GM18526 (cell line): Measurements from ENCODE around the gene CDH23.

Experiments used
- POLR2A ChIP-seq: IDR thresholded peaks from 3 replicates; pipeline ENCODE4 v1.6.1; 2011; ENCODE audit not compliant: insufficient read length; ENCODE audit errors: extremely low read depth

Gene CDH23

DNA sequence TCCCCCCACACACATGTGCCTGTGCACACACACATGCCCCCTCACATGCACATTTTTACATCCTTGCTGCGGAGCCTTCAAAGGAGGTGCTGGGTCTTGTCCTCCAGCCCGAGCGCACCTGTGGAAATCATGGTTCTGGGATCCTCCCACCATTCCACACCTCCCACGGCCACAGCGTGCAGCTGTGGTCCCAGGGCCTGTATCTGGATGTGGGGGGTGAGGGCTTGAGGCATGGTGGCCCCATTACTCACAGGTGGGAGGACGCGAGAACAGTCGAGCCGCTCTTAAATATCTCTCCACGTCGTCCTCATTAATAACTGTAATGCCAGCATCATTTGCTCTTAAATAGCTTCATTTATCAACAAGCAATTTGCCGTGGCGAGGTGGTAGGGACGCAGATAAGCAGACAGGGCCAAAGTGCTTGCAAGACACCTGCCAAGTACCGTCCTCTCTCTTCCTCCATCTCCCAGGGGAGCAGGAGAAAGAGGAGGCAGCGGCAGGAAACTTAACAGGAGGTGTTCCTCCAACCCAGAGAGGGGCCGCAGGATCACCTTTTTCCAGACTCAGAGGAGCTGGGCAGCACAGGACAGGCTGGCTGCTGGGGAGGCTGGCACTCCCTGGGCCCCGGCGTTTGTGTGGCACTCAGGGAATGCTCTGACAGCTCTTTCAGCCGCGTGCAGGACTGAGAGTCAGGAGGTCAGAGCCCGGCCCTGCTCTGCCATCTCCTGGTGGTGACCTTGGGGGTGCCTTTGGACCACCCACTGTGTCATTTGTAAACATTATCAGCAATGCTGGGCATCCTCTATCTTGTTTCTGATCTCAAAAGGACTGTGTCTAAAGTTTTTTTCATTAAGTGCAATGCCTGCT is 87.4 kb downstream of the CDH23 start:
- no peak for TF ChIP-seq POLR2A

DNA sequence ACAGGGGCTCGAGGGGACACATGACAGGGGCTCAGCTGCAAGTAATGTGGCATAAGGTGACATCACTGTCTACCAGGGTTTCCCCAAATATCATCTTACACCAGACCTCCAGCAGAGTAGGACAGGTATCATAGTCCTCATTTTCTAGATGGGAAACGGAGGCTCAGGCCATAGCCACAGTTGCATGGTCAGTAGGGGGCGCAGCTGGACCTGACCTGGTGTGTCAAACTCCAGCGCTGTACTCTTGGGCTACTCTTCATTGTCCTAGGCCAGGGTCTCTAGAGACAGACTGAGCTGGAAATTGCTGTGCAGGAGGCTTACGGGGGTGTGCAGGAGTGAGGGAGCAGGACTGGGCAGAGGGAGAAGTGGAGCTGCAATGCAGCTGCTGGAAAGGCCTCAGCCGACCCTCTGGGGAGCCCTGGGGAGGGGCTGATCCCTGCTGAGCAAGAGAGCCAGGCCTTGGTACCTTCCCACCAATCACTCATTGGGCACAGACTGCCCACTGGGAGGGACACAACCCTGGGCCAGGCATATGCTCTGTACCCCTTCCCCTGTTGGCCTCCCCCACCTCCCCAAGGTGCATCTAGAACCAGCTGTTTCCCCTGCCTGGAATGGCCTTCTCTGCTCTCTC is 89.9 kb downstream of the CDH23 start:
- TF ChIP-seq POLR2A = no peak

DNA sequence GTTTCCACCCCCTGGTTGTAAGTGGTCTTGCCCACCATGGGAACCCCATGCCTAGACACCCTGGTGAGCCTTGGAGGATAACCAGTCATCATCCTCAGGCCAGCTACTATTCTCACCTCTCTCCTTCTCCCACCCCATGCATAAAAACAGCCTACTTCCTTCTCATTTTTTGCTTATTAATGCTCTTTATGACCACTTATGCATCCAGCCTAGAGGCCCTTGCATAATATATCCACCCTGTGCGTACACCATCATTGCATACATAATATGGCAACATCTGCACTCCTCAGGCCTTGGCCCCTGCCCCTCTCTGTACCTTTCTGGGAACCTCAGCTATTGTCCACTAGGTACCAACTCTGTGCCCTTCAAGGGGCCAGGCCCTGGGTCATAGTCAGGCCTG is 91.0 kb downstream of the CDH23 start:
- TF ChIP-seq POLR2A = no peak

DNA sequence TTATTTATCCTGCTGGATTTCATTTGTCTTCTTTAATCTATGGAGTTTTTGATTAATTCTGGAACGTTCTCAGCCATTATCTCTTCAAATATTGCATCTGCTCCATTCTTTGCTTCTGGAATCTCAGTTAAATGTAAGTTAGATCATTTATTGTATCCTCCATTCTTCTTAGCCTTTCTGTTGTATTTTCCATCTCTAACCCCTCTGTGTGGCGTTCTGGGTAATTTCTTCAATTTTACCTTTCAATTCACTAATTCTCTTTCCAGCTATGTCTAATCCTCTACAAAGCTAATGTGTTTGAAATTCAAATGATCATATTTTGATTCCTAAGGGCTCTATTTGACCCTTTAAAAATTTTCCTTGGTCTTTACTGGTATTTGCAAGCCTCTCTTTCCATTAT is 92.4 kb downstream of the CDH23 start:
- TF ChIP-seq POLR2A = no peak

DNA sequence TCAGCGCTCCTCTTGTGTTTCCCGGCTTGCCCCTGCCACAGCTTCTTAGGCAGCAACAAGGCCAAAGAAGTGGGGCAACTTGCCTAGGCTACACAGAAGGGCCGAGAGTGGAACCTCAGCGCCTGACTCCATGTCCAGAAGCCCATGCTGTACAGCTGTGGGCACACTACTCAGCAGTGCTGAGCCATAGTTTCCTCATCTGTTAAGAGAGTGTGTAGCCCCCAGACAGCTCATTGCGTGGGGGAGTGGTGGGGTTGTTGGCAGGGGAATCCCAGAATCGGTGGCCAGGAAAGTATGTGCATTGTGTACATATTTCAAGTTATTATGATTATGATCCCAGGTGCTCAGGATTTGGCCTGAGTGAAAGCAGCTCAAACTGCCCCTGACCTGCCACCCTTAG is 96.2 kb downstream of the CDH23 start:
- no peak for TF ChIP-seq POLR2A

DNA sequence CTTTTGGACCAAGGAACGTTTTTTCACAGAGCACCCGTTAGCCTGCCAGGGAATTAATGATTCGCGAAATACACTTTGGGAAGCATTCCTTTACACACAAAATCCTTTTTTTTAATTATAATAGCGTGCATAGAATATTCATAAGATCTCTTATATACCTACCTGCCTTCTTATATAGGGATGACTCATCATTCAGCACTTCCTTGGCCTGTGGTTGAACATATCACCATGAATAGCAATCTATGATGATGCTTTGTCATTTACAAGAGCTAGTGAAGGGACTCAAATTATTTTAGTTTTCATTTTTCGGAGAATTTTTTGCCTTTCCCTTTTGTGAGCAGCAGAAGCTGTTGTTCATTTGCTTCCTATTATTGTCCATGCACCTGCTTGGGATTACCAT is 97.0 kb downstream of the CDH23 start:
- TF ChIP-seq POLR2A = no peak

DNA sequence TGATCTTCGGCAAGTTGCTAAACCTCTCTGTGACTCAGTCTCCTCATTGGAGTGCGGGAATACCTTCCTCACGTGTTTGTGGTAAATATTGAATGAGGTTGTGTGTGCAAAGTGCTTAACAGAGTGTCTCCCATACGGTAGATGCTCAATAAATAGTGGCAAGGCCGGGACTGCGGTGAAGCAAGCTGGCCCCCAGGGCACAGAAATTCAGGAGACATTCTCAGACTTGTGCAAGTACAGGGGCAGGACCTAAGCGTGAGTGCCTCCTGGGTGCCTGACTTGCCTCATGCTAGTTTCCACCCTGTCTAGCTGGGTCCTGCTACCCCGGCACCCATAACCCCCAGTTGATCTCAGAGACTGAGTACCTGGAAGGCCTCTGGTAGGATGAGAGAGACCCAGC is 97.8 kb downstream of the CDH23 start:
- no peak for TF ChIP-seq POLR2A

DNA sequence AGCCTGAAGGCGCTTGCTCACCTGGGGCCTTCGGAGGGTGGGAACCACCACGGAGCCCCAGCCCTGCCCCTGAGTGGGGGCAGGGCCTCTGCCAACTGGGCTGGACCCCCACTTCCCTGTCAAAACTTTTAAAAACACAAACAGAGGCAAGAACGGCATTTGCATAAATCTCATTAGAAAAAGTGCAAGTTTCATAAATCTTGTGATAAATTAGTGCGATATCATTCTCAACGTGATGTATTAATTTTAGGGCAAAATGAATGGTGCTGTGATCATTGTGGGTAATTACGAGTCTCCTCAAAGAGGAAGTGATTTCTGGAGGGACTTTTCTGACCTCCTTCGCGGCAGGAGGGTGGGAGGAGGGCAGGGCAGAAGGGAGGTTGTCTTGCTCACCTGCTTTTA is 98.3 kb downstream of the CDH23 start:
- TF ChIP-seq POLR2A = no peak

DNA sequence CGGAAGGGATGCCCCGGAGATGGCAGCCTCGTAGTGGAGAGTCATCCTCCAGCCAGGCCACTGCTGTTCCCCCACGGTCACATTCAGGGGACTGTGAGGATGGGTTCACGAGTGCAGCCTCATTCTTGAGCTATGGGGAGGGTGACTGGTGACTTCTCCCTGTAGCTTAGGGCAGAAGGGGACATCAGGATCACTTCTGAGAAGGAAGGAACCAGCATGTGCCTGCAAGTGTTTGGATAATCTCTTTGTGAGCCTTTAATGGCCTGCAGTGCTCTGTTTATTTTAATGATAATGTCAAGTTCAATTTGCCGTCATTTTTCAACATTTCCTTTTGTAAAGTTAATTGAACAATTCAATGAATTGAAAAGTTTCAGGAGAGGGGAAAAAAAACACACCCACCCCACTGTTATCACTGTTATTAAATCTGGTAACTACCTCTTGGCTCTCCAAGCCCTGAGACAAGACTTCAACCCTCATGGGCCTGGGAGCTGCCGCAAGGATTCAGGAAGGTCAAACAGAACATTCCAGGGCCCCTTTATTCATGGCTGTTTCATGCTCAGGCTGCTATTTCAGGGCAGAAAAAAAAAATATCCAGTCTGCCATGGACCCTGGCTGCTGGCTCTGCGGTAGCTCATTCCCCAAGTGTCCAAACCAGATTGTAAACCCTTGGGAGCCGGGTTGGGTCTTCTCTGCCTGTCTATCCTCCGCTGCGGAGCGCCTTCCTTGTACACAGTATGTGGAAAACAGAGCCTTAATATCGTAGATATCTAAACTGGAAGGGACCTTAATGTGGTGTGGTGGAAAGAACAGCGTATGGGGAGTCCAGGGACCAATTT is 100.4 kb downstream of the CDH23 start:
- TF ChIP-seq POLR2A = no peak

DNA sequence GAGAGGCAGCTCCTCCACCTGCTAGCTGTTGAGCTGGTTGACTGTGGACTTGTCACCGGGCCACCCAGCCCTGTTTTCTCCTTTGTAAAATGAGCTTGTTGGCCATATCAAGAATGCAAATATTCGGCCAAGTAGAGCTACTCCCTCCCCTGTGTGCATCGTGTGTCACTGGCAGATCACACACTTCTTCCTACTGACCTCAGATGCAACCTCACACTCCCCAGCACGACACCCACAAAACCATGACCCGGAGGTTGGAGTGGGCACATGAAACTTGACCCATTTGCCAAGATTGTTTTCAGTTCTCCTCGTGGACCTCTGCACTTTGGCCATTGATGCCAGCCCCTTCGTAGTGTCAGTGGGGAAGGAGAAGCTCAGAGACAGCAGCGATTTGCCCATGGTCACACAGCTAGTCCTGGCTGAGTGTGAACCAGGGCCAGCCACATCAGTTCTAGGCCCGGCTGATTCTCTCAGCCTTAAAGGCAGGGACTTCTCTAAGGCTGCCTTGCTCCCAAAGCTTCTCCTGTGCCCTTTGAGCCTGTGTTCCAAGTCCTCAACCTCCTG is 101.1 kb downstream of the CDH23 start:
- no peak for TF ChIP-seq POLR2A

DNA sequence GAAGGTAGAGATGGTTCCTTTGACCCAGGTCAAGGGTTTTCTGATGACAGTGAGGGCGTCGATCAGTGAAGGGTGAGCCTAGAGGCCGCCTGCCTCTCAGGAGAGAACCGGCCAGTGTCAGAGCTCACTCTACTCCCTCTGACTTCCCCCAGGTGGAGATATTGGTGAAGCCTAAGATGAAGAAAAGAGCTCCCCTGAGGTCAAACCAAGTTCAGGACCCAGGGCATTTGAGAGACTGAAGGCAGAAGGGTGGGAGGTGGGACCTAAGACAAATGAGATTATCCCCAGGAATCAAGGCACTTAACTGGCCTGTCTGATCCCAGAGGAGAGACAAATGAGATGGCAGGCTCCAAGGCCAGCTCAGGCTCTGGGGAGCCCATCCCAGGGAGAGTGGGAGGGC is 104.7 kb downstream of the CDH23 start:
- TF ChIP-seq POLR2A = no peak

DNA sequence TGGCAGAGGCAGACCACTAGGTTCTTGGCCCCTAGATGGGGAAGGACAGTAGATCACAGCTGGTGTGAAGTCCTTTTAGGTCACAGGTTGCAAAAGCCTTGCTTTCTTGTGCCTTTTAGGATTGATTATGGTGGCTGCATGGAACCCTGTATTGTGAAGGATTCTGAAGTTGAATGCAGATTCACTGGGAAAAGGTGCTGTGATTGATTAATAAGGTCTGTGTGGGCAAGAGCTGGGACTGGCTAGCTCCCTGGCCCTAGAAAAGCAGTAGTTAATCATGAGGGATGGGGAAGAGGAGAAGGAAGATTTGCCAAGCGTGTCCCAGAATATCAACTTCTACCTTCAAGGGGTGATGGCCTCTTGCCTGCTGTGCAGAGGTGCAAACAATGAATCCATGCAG is 105.5 kb downstream of the CDH23 start:
- no peak for TF ChIP-seq POLR2A

DNA sequence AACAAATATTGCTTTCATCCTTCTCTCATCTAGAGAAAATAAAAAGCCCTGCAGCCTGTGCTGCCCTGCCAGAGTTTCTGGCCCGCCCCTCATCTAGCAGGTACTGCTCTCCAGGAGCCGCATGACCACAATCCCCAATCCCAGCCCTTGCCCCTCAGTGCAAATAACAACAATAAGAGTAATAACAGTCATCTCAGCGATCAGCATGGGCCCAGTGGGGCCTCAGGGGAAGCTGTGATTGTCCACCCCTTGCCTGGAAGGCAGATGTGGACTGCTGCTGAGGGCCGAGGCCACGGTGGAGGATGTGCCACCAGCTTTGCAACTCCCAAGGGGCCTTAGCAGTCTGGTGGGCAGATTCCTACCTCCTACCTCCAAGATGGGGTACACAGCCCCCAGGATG is 106.1 kb downstream of the CDH23 start:
- no peak for TF ChIP-seq POLR2A

DNA sequence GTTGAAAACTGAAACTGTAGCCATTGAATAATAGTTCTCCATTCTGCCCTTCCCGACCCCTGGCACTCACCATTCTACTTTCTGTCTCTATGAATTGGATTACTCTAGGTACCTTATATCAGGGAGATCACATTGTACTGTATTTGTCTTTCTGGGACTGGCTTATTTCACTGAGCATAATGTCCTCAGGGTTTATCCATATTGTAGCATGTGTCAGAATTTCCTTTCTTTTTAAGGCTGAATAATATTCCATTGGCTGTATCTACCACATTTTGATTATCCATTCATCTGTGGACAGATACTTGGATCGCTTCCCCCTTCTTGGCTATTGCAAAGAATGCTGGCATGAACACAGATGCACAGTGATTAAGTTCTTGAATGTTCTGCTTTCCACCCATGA is 107.4 kb downstream of the CDH23 start:
- no peak for TF ChIP-seq POLR2A

DNA sequence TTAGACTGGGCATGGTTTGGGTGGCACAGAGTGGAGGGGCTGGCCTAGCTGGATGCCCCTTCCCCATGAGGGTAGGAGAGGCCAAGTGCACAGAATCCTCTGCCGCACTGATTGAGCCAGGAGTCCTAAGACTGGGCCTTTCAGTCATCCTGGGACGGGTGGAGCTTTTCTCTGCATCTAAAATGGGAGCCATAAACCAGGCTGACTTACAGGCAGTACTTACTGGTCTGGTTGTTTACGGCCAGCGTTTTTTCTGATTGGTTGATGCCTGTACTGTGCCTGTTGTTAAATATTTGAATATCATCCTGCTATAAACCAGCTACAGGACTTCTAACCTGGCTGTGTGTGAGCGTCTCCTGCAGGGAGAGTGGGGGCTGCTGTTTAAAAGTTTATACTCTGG is 107.8 kb downstream of the CDH23 start:
- no peak for TF ChIP-seq POLR2A

DNA sequence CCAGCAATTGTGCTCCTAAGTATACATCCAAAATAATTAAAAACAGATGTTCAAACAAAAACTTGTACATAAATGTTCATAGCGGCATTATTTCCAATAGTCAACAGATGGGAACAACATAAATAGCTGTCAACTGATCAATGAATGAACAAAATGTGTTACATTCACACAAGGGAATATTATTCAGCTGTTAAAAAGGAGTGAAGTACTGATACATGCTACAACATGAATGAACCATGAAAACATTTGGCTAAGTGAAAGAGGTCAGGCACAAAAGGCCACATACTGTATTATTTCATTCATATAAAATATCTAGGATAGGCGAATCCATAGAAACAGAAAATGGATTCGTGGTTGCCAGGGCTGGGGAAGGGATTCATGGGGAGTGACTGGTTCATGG is 109.1 kb downstream of the CDH23 start:
- TF ChIP-seq POLR2A = no peak

DNA sequence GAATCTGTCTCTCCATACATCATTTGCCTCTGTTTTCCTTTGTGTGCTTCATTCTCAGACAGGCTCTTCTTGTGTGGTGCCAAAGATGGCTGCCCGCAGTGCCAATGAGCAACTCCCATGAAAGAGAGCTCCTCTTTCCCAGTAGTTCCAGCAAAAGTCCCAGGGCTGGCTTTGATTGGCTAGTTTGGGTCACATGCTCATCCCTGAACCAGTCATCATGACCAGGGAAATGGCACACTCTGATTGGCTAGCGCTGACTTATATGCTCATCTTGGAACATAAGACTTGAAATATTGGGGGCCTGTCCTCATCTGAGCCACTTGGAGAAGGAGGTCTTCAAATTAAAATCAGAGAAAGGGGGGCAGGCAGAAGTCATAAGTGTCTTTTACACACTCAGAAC is 112.7 kb downstream of the CDH23 start:
- TF ChIP-seq POLR2A = no peak
